CD4-positive, alpha-beta memory T cell (primary cell): ENCODE results near the gene GMPR2. TPM values are rescaled to one million over a fixed set of nuclear protein-coding genes. Genes with fewer than 3 reads are reported as not detected.
"Not testable (repeated sequence)": the region's sequence is repeated elsewhere in the genome, so short reads cannot be mapped to it uniquely, and the experiment has no call there.

ENCODE experiments used
- CTCF ChIA-PET: fragments of 350-600 bp; sonication (Branson Sonifier 250); formaldehyde crosslinking; loops from one replicate; lab custom pipeline; 2021; ENCODE audit warnings: inconsistent platforms; ENCODE audit not compliant: partially characterized antibody; lab: Charles Lee
- POLR2A ChIA-PET: fragments of 350-600 bp; sonication (Branson Sonifier 250); formaldehyde crosslinking; loops from one replicate; lab custom pipeline; 2021; ENCODE audit not compliant: partially characterized antibody; lab: Charles Lee
- DNase-seq, 5 donors: peaks; one replicate each; pipeline versions ENCODE4 v3.0.0 to v3.0.0-alpha.2; 2020 to 2022; ENCODE audit warnings: mixed read lengths in 1 of 5
- H3K27ac ChIP-seq: one replicate; pipeline ENCODE4 v1.7.0; 2013; ENCODE audit warnings: low read depth, low read length
- H3K27me3 ChIP-seq: 2 replicates; pipeline ENCODE4 v1.7.0; 2013; ENCODE audit warnings: mild to moderate bottlenecking, low read length, moderate library complexity; ENCODE audit not compliant: insufficient read depth
- H3K36me3 ChIP-seq: 2 replicates; pipeline ENCODE4 v1.7.0; 2013; ENCODE audit warnings: mild to moderate bottlenecking, low read length, moderate library complexity; ENCODE audit not compliant: insufficient read depth
- H3K4me1 ChIP-seq: 2 replicates; pipeline ENCODE4 v1.7.0; 2013; ENCODE audit warnings: mild to moderate bottlenecking, low read length, moderate library complexity; ENCODE audit not compliant: insufficient read depth
- H3K4me3 ChIP-seq, 2 donors: one replicate each; pipeline ENCODE4 v1.7.0; 2013; ENCODE audit warnings: low read length in 2 of 2, mild to moderate bottlenecking in 1 of 2
- H3K9me3 ChIP-seq, 2 donors: one replicate each; pipeline ENCODE4 v1.7.0; 2013; ENCODE audit warnings: low read length in 2 of 2, control low read depth in 1 of 2; ENCODE audit not compliant: control insufficient read depth in 1 of 2
- H3K27ac Mint-ChIP-seq, 7 donors: one replicate each; pipeline ENCODE4 v1.8.0; 2020 to 2021; ENCODE audit warnings: mixed read lengths in 7 of 7, mild to moderate bottlenecking in 6 of 7, inconsistent platforms in 3 of 7, moderate library complexity in 3 of 7
- H3K27me3 Mint-ChIP-seq, 2 donors: one replicate each; pipeline ENCODE4 v1.8.0; 2020 to 2021; ENCODE audit warnings: mixed read lengths in 2 of 2
- H3K36me3 Mint-ChIP-seq, 2 donors: one replicate each; pipeline ENCODE4 v1.8.0; 2020 to 2021; ENCODE audit warnings: mixed read lengths in 2 of 2, inconsistent platforms in 1 of 2, mild to moderate bottlenecking in 1 of 2
- H3K4me1 Mint-ChIP-seq, 4 donors: one replicate each; pipeline ENCODE4 v1.8.0; 2020 to 2021; ENCODE audit warnings: mixed read lengths in 4 of 4, mild to moderate bottlenecking in 1 of 4
- H3K4me3 Mint-ChIP-seq, 8 donors: one replicate each; pipeline ENCODE4 v1.8.0; 2020 to 2021; ENCODE audit warnings: mixed read lengths in 8 of 8, mild to moderate bottlenecking in 7 of 8, moderate library complexity in 6 of 8, inconsistent platforms in 3 of 8
- H3K9me3 Mint-ChIP-seq, 8 donors: one replicate each; pipeline ENCODE4 v1.8.0; 2020 to 2021; ENCODE audit warnings: mixed read lengths in 8 of 8, mild to moderate bottlenecking in 5 of 8, inconsistent platforms in 3 of 8, moderate library complexity in 1 of 8
- intact Hi-C: fragments of 100-400 bp; cut with micrococcal nuclease; formaldehyde crosslinking; loops from one replicate; pipeline ENCODE4 v1.15.1; 2023
- polyA plus RNA-seq, 2 donors: library from polyadenylated mRNA; unstranded; fragments of 300-500 nt; fragmentation: Illumina TruSeq; gene quantifications; one replicate each; pipeline ENCODE4 v1.2.3, GENCODE V29; 2021
- total RNA-seq, 2 experiments: library from RNA; stranded (reverse); gene quantifications; one replicate each; pipeline ENCODE4 v1.2.3, GENCODE V29; 2021

Gene GMPR2
- total and polyA plus RNA-seq, 4 experiments from 2014 or later, result 91.0 to 116 (median 99.3) TPM

DNA sequence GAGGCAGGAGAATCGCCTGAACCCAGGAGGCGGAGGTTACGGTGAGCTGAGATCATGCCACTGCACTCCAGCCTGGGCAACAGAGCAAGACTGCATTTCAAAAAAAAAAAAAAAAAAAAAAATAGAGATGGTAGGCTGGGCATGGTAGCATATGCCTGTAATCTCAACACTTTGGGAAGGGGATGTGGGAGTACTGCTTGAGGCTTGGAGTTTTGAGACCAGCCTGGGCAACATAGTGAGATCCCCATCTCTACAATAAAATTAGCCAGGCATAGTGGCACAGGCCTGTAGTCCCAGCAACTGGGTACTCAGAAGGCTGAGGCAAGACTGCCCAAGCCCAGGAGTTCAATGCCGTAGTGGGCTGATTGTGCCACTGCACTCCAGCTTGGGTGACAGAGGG lies 9.7 kb upstream of the GMPR2 start:
- H3K36me3 ChIP-seq, DNase-seq, H3K27me3 ChIP-seq, H3K27ac Mint-ChIP-seq, H3K4me3 ChIP-seq, CTCF ChIA-PET, H3K9me3 ChIP-seq, H3K9me3 Mint-ChIP-seq, H3K27me3 Mint-ChIP-seq, H3K4me3 Mint-ChIP-seq, intact Hi-C loops, H3K27ac ChIP-seq, H3K4me1 ChIP-seq: not testable (repeated sequence)
- peaks cover 9 to 16% of the 10 kb centered on the region in 2 donors for H3K36me3 Mint-ChIP-seq
- POLR2A ChIA-PET, result interaction anchor here (0.9 to 1.2 kb wide), 2 partner anchors 9 to 10 kb away, joined by 3 to 4 read pairs; partner anchors contain the start of genes CHMP4A and GMPR2
- peaks cover 13 to 29% (median 19%) of the 10 kb centered on the region in 4 donors for H3K4me1 Mint-ChIP-seq

- Histone ChIP-seq H3K4me1 (peaks cover 10% of the 10 kb centered on the region), H3K4me3 (no peak overlapping the region), H3K36me3 (peaks cover 8% of the 10 kb centered on the region), H3K27me3 (no peaks in the 10 kb centered on the region), H3K9me3 (no peaks in the 10 kb centered on the region), H3K27ac (no peak overlapping the region)
- CTCF ChIA-PET, result interaction anchor here (2.2 kb wide), 1 partner anchor 9 kb away, joined by 10 read pairs; the partner anchor contains the start of gene MDP1
- Mint-ChIP-seq H3K9me3 (no peaks in the 10 kb centered on the region), H3K36me3 (peaks cover 5 to 16% of the 10 kb centered on the region in 2 donors), H3K4me3 (no peak overlapping the region), H3K4me1 (peaks cover 13 to 37% (median 16%) of the 10 kb centered on the region in 4 donors), H3K27me3 (no peaks in the 10 kb centered on the region), H3K27ac (peak overlapping the region in 4 of 7 donors; percentile 5 to 32 (median 22))
- intact Hi-C loops, result no loop called here
- no peak for DNase-seq
- POLR2A ChIA-PET, result interaction anchor here (1.9 to 2.1 kb wide), 2 partner anchors 9 to 17 kb away, joined by 7 to 8 read pairs; partner anchors contain the start of genes MDP1 and TINF2
Observed at GRCh38 chr14:24224618-24225071, 8.1 kb upstream of the GMPR2 start.

GRCh38 chr14:24226473-24226872 lies 6.3 kb upstream of the GMPR2 start:
- no peaks in the 10 kb centered on the region for H3K9me3 ChIP-seq
- peaks cover 8% of the 10 kb centered on the region for H3K36me3 ChIP-seq
- ChIA-PET POLR2A (interaction anchor here (1.5 kb wide), 1 partner anchor 11 kb away, joined by 6 read pairs; the partner anchor contains the start of gene MDP1), CTCF (interaction anchor here (1.4 to 2.7 kb wide), 4 partner anchors 16 to 107 kb away, joined by 3 to 16 read pairs (median 9); partner anchors contain the start of genes CIDEB, IRF9 and TINF2)
- H3K27ac ChIP-seq, result no peak overlapping the region
- H3K9me3 Mint-ChIP-seq, result no peaks in the 10 kb centered on the region
- H3K4me3 ChIP-seq, result no peak overlapping the region
- H3K27me3 ChIP-seq, result no peaks in the 10 kb centered on the region
- H3K4me1 Mint-ChIP-seq, result peaks cover 16 to 44% (median 21%) of the 10 kb centered on the region in 4 donors
- H3K4me3 Mint-ChIP-seq, result peak overlapping the region in 1 of 8 donors; percentile 1
- H3K36me3 Mint-ChIP-seq, result peaks cover 5 to 17% of the 10 kb centered on the region in 2 donors
- no peak for DNase-seq
- intact Hi-C loops, result no loop called here
- H3K27me3 Mint-ChIP-seq, result no peaks in the 10 kb centered on the region
- H3K4me1 ChIP-seq, result peaks cover 19% of the 10 kb centered on the region
- peak overlapping the region in 2 of 7 donors; percentile 6 to 20 for H3K27ac Mint-ChIP-seq

DNA sequence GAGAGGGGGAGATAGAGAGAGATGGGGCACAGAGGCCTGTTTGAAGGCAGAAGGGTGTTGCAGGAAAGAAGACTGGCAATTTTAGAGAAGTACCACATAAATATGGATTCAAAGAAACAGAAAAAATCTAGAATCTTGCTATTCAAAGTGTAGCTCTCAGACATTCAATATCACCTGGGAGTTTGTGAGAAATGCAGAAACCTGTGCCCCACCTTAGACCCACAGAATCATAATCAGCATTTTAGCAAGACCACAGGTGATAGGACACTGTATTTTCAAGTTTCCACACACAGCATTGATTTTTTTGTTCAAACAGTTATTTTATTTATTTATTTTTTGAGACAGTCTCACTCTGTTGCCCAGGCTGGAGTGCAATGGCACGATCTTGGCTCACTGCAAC lies 3.8 kb upstream of the GMPR2 start:
- Histone ChIP-seq H3K27ac (no peak overlapping the region), H3K36me3 (peaks cover 8% of the 10 kb centered on the region), H3K4me3 (no peak overlapping the region), H3K9me3 (no peaks in the 10 kb centered on the region), H3K4me1 (peaks cover 36% of the 10 kb centered on the region), H3K27me3 (no peaks in the 10 kb centered on the region)
- H3K36me3 Mint-ChIP-seq, result peaks cover 5 to 31% of the 10 kb centered on the region in 2 donors
- no peak overlapping the region for H3K4me3 Mint-ChIP-seq
- peak overlapping the region in 3 of 7 donors; percentile 19 to 60 (median 57) for H3K27ac Mint-ChIP-seq
- H3K27me3 Mint-ChIP-seq, result no peaks in the 10 kb centered on the region
- peaks cover 29 to 65% (median 38%) of the 10 kb centered on the region in 4 donors for H3K4me1 Mint-ChIP-seq
- DNase-seq, result no peak
- ChIA-PET CTCF (interaction anchor here (0.9 to 2.7 kb wide), 7 partner anchors 9 to 104 kb away, joined by 3 to 16 read pairs (median 9); partner anchors contain the start of genes CIDEB, MDP1 and TINF2), POLR2A (interaction anchor here (0.6 to 2.4 kb wide), 2 partner anchors 10 to 15 kb away, joined by 3 to 6 read pairs; partner anchors contain the start of gene CHMP4A)
- intact Hi-C loops, result no loop called here
- H3K9me3 Mint-ChIP-seq, result no peaks in the 10 kb centered on the region

GRCh38 chr14:24231263-24232120 lies 1.2 kb upstream of the GMPR2 start:
- Histone ChIP-seq H3K27ac (peak overlapping the region; percentile 88), H3K4me3 (peak overlapping the region; percentile 100), H3K27me3 (no peaks in the 10 kb centered on the region), H3K4me1 (peaks cover 48% of the 10 kb centered on the region), H3K36me3 (peaks cover 29% of the 10 kb centered on the region), H3K9me3 (no peaks in the 10 kb centered on the region)
- Mint-ChIP-seq H3K4me3 (peak overlapping the region; percentile 97 to 99 (median 98)), H3K27ac (peak overlapping the region; percentile 95 to 99 (median 97)), H3K9me3 (no peaks in the 10 kb centered on the region), H3K4me1 (peaks cover 45 to 71% (median 56%) of the 10 kb centered on the region in 4 donors), H3K27me3 (no peaks in the 10 kb centered on the region), H3K36me3 (peaks cover 20 to 50% of the 10 kb centered on the region in 2 donors)
- peak in 4 of 5 donors; percentile 22 to 60 (median 34) for DNase-seq
- CTCF ChIA-PET, result interaction anchor here (0.9 to 1.4 kb wide), 7 partner anchors 11 to 200 kb away, joined by 3 to 6 read pairs (median 4); partner anchors contain the start of genes CIDEB, IPO4 and MDP1
- POLR2A ChIA-PET, result interaction anchor here (0.7 to 3.1 kb wide), 8 partner anchors 10 to 69 kb away, joined by 3 to 70 read pairs (median 6); partner anchors contain the start of genes IPO4, MDP1 and TINF2
- intact Hi-C loops, result loop anchor here (1.0 to 2.0 kb wide), 8 partner anchors 11 to 211 kb away; partner anchors contain the start of genes DCAF11, EMC9, IPO4 and MDP1

- Mint-ChIP-seq H3K27me3 (no peaks in the 10 kb centered on the region), H3K9me3 (no peaks in the 10 kb centered on the region), H3K27ac (peak within 1 kb of the TSS; percentile 95 to 99 (median 97)), H3K4me1 (peaks cover 41 to 68% (median 54%) of the 10 kb centered on the region in 4 donors), H3K36me3 (peaks cover 25 to 55% of the 10 kb centered on the region in 2 donors), H3K4me3 (peak within 1 kb of the TSS; percentile 97 to 99 (median 98))
- Histone ChIP-seq H3K27me3 (no peaks in the 10 kb centered on the region), H3K27ac (peak within 1 kb of the TSS; percentile 88), H3K9me3 (no peaks in the 10 kb centered on the region), H3K36me3 (peaks cover 32% of the 10 kb centered on the region), H3K4me1 (peaks cover 41% of the 10 kb centered on the region), H3K4me3 (peak within 1 kb of the TSS; percentile 100)
- ChIA-PET POLR2A (interaction anchor here (0.6 to 7.6 kb wide), 10 partner anchors 8 to 199 kb away, joined by 3 to 88 read pairs (median 8); partner anchors contain the start of genes CHMP4A, DHRS1, IPO4 and LTB4R2), CTCF (interaction anchor here (2.3 kb wide), 1 partner anchor 10 kb away, joined by 17 read pairs; the partner anchor contains the start of gene TINF2)
- intact Hi-C loops, result loop anchor here (1.0 to 2.0 kb wide), 8 partner anchors 10 to 210 kb away; partner anchors contain the start of genes DCAF11, EMC9, IPO4 and MDP1
- DNase-seq, result peak; percentile 89 to 96 (median 89)
Observed at GRCh38 chr14:24232121-24232644, 546 bp upstream of the GMPR2 start, which contains the start of gene NEDD8. TSS of gene NEDD8 (minus strand) at chr14:24232367. CDS start at chr14:24232267, 100 bp downstream.
